ENCODE data around the gene TAF1B.

DNA sequence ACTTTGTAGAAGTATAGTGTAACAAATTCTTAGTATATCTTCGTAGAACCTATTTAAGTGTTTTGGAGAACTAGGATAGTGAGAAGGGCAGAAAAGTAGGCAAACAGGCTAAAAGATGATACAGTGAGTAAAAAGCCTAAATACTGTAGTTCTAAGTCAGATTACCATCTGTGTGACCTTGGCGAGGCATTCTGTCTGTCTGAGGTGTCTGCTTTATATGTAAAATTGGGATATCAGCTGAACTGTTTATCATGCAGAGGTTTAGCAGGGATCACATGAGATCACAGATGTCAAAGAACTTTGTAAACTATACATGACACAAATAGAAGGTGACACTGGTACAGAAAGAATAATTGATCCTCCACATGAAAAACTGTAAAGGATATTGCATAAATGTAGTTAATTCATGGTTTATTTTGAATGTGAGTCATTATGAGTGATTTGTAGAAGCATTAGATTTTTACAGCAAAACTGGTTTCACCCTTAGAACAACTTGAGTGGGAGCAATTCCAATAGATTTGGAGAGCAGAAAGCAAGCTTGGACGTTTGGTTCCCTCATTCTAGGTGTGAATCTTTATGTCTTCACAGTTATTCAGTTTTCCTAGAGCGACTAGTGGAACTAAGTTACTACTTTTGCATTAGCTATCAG is 41.9 kb downstream of the TAF1B start:
- TF ChIP-seq, protein P1, sequence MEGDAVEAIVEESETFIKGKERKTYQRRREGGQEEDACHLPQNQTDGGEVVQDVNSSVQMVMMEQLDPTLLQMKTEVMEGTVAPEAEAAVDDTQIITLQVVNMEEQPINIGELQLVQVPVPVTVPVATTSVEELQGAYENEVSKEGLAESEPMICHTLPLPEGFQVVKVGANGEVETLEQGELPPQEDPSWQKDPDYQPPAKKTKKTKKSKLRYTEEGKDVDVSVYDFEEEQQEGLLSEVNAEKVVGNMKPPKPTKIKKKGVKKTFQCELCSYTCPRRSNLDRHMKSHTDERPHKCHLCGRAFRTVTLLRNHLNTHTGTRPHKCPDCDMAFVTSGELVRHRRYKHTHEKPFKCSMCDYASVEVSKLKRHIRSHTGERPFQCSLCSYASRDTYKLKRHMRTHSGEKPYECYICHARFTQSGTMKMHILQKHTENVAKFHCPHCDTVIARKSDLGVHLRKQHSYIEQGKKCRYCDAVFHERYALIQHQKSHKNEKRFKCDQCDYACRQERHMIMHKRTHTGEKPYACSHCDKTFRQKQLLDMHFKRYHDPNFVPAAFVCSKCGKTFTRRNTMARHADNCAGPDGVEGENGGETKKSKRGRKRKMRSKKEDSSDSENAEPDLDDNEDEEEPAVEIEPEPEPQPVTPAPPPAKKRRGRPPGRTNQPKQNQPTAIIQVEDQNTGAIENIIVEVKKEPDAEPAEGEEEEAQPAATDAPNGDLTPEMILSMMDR (IDR thresholded peaks at IDR 0.05): no peak
- no peak for TF ChIP-seq POLR2A (IDR thresholded peaks at IDR 0.05)
